WERI-Rb-1 (cell line): ENCODE measurements around the gene CLDND2.

Source experiments
- DNase-seq: peaks from one replicate; pipeline ENCODE4 v3.0.0-alpha.2; 2020
- H3K27ac ChIP-seq: fragments of 250-450 bp; sonication (Bioruptor Pico); 2 replicates; pipeline ENCODE4 v1.5.1; 2020; ENCODE audit warnings: mild to moderate bottlenecking, moderate library complexity
- H3K27me3 ChIP-seq: fragments of 250-450 bp; sonication (Bioruptor Pico); 2 replicates; pipeline ENCODE4 v1.5.1; 2021; ENCODE audit warnings: mild to moderate bottlenecking, low read depth, moderate library complexity; ENCODE audit not compliant: insufficient read depth, severe bottlenecking
- H3K36me3 ChIP-seq: fragments of 250-450 bp; sonication (Bioruptor Pico); 2 replicates; pipeline ENCODE4 v1.5.1; 2020; ENCODE audit warnings: mild to moderate bottlenecking, moderate library complexity
- H3K4me3 ChIP-seq: 2 replicates; pipeline ENCODE4 v1.5.1; 2011; ENCODE audit warnings: low read depth, mild to moderate bottlenecking, control low read depth, low read length
- H3K9me3 ChIP-seq: fragments of 250-450 bp; sonication (Bioruptor Pico); 2 replicates; pipeline ENCODE4 v1.5.1; 2021; ENCODE audit warnings: mild to moderate bottlenecking, moderate library complexity; ENCODE audit not compliant: severe bottlenecking
- CTCF ChIP-seq: IDR thresholded peaks from 2 replicates; pipeline ENCODE4 v1.5.1; 2011; ENCODE audit warnings: low read depth, mild to moderate bottlenecking, control low read depth, inconsistent platforms, low read length

CLDND2 gene

DNA sequence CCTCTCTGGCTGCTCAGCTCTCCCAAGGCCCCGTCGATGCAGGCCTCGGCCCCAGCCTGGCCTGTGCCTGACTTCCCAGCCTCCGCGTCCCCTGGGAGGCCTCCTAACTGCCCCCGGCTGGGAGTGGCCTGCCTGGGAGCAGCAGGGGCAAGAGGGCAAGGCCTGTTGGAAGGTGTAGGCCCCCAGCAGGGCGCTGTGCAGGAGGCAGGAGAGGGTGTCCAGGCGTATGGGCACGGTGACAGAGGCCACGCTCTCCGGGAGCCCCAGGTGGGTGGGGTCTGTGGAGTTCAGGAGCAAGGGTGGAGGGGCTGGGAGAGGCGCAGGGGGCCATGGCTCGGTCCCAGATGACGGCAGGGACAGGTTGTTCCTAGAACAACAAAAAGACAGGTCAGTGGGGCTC lies 20.3 kb upstream of the CLDND2 start:
- H3K27ac ChIP-seq, result no peak overlapping the region
- H3K36me3 ChIP-seq, result no peaks in the 10 kb centered on the region
- no peaks in the 10 kb centered on the region for H3K9me3 ChIP-seq
- no peak for DNase-seq
- H3K27me3 ChIP-seq, result no peaks in the 10 kb centered on the region
- H3K4me3 ChIP-seq, result no peak overlapping the region
- TF ChIP-seq CTCF, result no peak

DNA sequence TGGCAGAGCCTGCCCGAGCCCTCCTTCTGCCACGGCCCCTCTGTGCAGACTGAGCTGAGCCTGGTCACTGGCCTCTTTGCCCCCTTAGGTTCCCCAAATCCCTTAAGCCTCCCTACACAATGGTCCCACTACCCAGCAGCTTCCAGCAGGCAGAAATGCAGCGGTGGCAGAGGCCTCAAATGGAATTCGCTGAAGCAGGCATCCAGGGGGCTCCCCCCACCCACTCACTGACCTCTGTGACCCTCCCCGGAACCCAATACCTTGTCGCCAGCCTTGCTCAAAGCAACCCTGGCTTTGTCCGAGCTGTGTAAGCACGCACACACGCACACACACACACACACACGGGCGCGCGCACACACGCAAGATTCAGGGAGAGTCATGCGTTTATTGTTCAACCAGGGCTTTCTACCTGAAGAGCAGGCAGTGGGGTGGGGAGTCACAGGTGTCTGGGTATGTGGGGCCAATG lies 19.2 kb upstream of the CLDND2 start, which contains the start of gene LIM2:
Gene LIM2, minus strand, starts transcription at position 51 of the 466 bp plus-strand sequence. CDS start 531 bp downstream, outside the sequence.
- Histone ChIP-seq H3K9me3 (no peaks in the 10 kb centered on the region), H3K4me3 (no peak within 1 kb of the TSS), H3K27ac (no peak within 1 kb of the TSS), H3K27me3 (no peaks in the 10 kb centered on the region), H3K36me3 (no peaks in the 10 kb centered on the region)
- no peak for TF ChIP-seq CTCF
- no peak for DNase-seq

DNA sequence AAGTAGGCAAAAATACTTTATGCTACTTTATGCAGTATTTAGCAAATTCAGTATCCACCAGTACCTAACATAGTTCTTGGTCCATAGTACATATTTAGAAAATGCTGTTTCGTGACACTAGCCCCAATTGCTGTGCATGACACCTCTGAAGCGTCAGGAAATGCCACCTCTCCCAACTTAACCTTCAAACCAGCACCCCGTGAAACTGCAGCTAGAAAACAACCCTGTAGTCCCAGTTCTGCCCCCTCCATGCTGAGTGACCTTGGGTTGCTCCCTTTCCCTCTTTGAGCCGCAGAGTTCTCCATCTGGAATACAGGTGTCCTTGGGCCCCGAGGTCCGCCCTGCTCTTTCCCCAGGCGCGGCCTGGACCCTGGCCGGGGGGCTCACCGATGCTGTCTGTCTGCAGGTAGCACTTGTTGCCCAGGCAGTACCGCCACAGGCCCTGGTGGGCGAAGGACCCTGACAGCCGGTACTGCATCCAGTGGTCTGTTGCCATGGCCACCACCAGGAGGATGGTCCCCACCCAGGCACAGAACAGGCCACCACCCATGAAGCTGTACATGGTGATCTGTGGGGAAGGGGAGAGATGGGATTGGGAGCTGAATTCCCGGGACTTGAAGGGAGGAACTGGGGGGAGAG lies 18.2 kb upstream of the CLDND2 start:
- Histone ChIP-seq H3K4me3 (no peak overlapping the region), H3K36me3 (no peaks in the 10 kb centered on the region), H3K27ac (no peak overlapping the region), H3K27me3 (no peaks in the 10 kb centered on the region), H3K9me3 (no peaks in the 10 kb centered on the region)
- no peak for TF ChIP-seq CTCF
- DNase-seq, result no peak

- no peak for DNase-seq
- Histone ChIP-seq H3K36me3 (no peaks in the 10 kb centered on the region), H3K4me3 (no peak overlapping the region), H3K27ac (no peak overlapping the region), H3K27me3 (no peaks in the 10 kb centered on the region), H3K9me3 (peaks cover 5% of the 10 kb centered on the region)
- TF ChIP-seq CTCF, result no peak
Measured at GRCh38 chr19:51382004-51382403, 13.2 kb upstream of the CLDND2 start.

DNA sequence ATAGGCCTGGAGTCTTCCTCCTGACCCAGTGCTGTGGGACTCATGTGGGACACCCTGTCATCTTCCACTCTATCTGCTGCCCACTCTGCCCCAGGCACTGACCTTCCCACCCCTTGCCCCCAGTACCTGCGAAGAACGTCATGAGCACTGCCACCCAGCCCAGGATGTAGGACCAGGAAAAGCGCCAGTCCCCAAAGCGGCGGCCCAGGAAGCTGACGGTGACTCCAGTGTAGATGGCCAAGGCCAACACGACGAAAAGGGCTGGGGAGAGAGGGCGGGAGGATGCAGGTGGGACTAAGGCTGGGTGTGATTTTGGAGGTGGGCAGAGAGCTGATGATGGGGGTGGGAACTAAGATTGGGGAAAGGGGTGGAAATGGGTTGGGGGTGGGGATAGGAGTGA lies 11.6 kb upstream of the CLDND2 start:
- H3K27me3 ChIP-seq, result no peaks in the 10 kb centered on the region
- H3K9me3 ChIP-seq, result peaks cover 5% of the 10 kb centered on the region
- DNase-seq, result no peak
- no peak overlapping the region for H3K4me3 ChIP-seq
- no peak for TF ChIP-seq CTCF
- H3K27ac ChIP-seq, result no peak overlapping the region
- H3K36me3 ChIP-seq, result no peaks in the 10 kb centered on the region

DNA sequence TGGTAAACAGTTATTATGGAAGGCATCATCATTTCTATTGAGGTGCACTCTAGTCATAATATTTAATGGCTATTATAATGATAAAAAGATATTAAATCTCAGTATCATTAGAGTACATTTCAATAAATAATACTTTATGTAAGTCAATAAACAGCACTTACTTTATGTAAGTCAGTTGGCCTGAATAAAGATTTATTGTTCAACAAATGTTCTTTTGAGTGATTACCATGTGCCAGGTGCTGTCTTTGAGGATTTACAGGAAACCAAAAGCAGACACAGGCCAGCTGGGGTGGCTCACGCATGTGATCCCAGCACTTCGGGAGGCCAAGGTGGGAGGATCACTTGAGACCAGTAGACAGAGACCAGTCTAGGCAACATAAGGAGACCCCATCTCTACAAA lies 8.6 kb upstream of the CLDND2 start:
- Histone ChIP-seq H3K27me3 (no peaks in the 10 kb centered on the region), H3K9me3 (peaks cover 5% of the 10 kb centered on the region), H3K27ac (no peak overlapping the region), H3K4me3 (no peak overlapping the region), H3K36me3 (no peaks in the 10 kb centered on the region)
- no peak for DNase-seq
- no peak for TF ChIP-seq CTCF
